Liver (tissue), 9 donors: ENCODE results near the gene PTCD2. TPM values are rescaled to one million over a fixed set of nuclear protein-coding genes. Genes with fewer than 3 reads are reported as not detected.

ENCODE experiments used
- DNase-seq: peaks from one replicate; pipeline ENCODE4 v3.0.0-alpha.2; 2017; ENCODE audit warnings: low spot score
- H3K27ac ChIP-seq, 2 donors: one replicate each; pipeline ENCODE4 v1.7.0; 2013; ENCODE audit warnings: inconsistent platforms in 2 of 2, low read length in 2 of 2, control low read depth in 1 of 2, low read depth in 1 of 2, mild to moderate bottlenecking in 1 of 2
- H3K27me3 ChIP-seq, 4 donors: one replicate each; pipeline versions ENCODE4 v1.6.1 to v1.7.0; 2013; ENCODE audit warnings: low read length in 3 of 4, inconsistent platforms in 1 of 4, mild to moderate bottlenecking in 1 of 4, moderate library complexity in 1 of 4; ENCODE audit not compliant: control insufficient read depth in 4 of 4, insufficient read depth in 4 of 4
- H3K36me3 ChIP-seq, 4 donors: one replicate each; pipeline versions ENCODE4 v1.6.1 to v1.7.0; 2013; ENCODE audit warnings: low read length in 3 of 4, mild to moderate bottlenecking in 3 of 4, low read depth in 1 of 4, moderate library complexity in 1 of 4; ENCODE audit not compliant: control insufficient read depth in 4 of 4, insufficient read depth in 3 of 4
- H3K4me1 ChIP-seq, 4 donors: one replicate each; pipeline versions ENCODE4 v1.6.1 to v1.7.0; 2013; ENCODE audit warnings: low read length in 3 of 4, mild to moderate bottlenecking in 3 of 4, moderate library complexity in 1 of 4; ENCODE audit not compliant: control insufficient read depth in 4 of 4, insufficient read depth in 4 of 4
- H3K4me3 ChIP-seq, 3 donors: one replicate each; pipeline versions ENCODE4 v1.6.1 to v1.7.0; 2013; ENCODE audit warnings: low read length in 3 of 3, control low read depth in 1 of 3, low read depth in 1 of 3, mild to moderate bottlenecking in 1 of 3
- H3K9ac ChIP-seq, 2 donors: one replicate each; pipeline ENCODE4 v1.7.0; 2013; ENCODE audit warnings: low read length in 2 of 2, mild to moderate bottlenecking in 2 of 2, moderate library complexity in 2 of 2, control low read depth in 1 of 2, low read depth in 1 of 2
- H3K9me3 ChIP-seq, 4 donors: one replicate each; pipeline versions ENCODE4 v1.6.1 to v1.7.0; 2013; ENCODE audit warnings: low read length in 3 of 4; ENCODE audit not compliant: control insufficient read depth in 4 of 4
- EGR1 ChIP-seq, 2 donors: IDR thresholded peaks; 2 replicates each; pipeline ENCODE4 v1.6.1; 2016 to 2018; ENCODE audit warnings: antibody characterized with exemption in 2 of 2, low read depth in 2 of 2
- FOXA1 ChIP-seq: IDR thresholded peaks from 2 replicates; pipeline ENCODE4 v1.6.1; 2016; ENCODE audit warnings: antibody characterized with exemption
- FOXA2 ChIP-seq: IDR thresholded peaks from 2 replicates; pipeline ENCODE4 v1.6.1; 2016; ENCODE audit warnings: antibody characterized with exemption
- GABPA ChIP-seq, 2 donors: IDR thresholded peaks in 1 of 2; conservative IDR thresholded peaks in 1 of 2; 2 replicates each; pipeline ENCODE4 v1.6.1; 2016; ENCODE audit warnings: antibody characterized with exemption in 2 of 2, mild to moderate bottlenecking in 1 of 2, moderate library complexity in 1 of 2
- HNF4A ChIP-seq, 2 donors: conservative IDR thresholded peaks; 2 replicates each; pipeline ENCODE4 v1.6.1; 2016; ENCODE audit warnings: antibody characterized with exemption in 2 of 2, mild to moderate bottlenecking in 2 of 2
- HNF4G ChIP-seq: IDR thresholded peaks from 2 replicates; pipeline ENCODE4 v1.6.1; 2016; ENCODE audit warnings: antibody characterized with exemption
- JUND ChIP-seq, 2 donors: IDR thresholded peaks; 2 replicates each; pipeline ENCODE4 v1.6.1; 2016; ENCODE audit warnings: antibody characterized with exemption in 2 of 2
- NR2F2 ChIP-seq: IDR thresholded peaks from 2 replicates; pipeline ENCODE4 v1.6.1; 2016; ENCODE audit warnings: antibody characterized with exemption
- RAD21 ChIP-seq, 2 donors: IDR thresholded peaks; 2 replicates each; pipeline ENCODE4 v1.6.1; 2016; ENCODE audit warnings: antibody characterized with exemption in 2 of 2, mild to moderate bottlenecking in 2 of 2
- RXRA ChIP-seq, 2 donors: IDR thresholded peaks; 2 replicates each; pipeline ENCODE4 v1.6.1; 2017 to 2018; ENCODE audit warnings: antibody characterized with exemption in 2 of 2, mild to moderate bottlenecking in 1 of 2
- SP1 ChIP-seq: IDR thresholded peaks from 2 replicates; pipeline ENCODE4 v1.6.1; 2018; ENCODE audit warnings: antibody characterized with exemption, mild to moderate bottlenecking
- TAF1 ChIP-seq: conservative IDR thresholded peaks from 2 replicates; pipeline ENCODE4 v1.6.1; 2016; ENCODE audit warnings: antibody characterized with exemption, mild to moderate bottlenecking
- YY1 ChIP-seq: IDR thresholded peaks from 2 replicates; pipeline ENCODE4 v1.6.1; 2016; ENCODE audit warnings: antibody characterized with exemption, mild to moderate bottlenecking
- ZBTB33 ChIP-seq: IDR thresholded peaks from 2 replicates; pipeline ENCODE4 v1.6.1; 2016; ENCODE audit warnings: antibody characterized with exemption
- WGBS: extraction: QIAGEN DNeasy Blood & Tissue Kit; methylation state at CpG from one replicate; pipeline ENCODE4 v1.1.7; 2013; 5-methylcytosine and 5-hydroxymethylcytosine counted together
- polyA plus RNA-seq, 2 donors: library from polyadenylated mRNA; stranded (reverse) in 1 of 2; unstranded in 1 of 2; fragments of 200-250 nt in 1 of 2; fragments of >200 nt in 1 of 2; fragmentation: Nextera tagmentation in 1 of 2; extraction: Ambion mirVana in 1 of 2; gene quantifications; one replicate each; pipeline versions ENCODE4 v1.2.1 to v1.2.3, GENCODE V29; 2013 to 2015
- total RNA-seq, 2 donors: library from RNA; depleted of rRNA; stranded (reverse); fragments of >200 nt; gene quantifications; one replicate each; pipeline ENCODE4 v1.2.3, GENCODE V29; 2014
- TF ChIP-seq, protein P1 (sequence below): fragments of 150-350 bp; IDR thresholded peaks from 2 replicates; pipeline ENCODE4 v1.5.1; 2017; ENCODE audit warnings: improper control_type of control experiment, low read depth, low read length; ENCODE audit not compliant: missing input control
- TF ChIP-seq, protein P2 (sequence below): IDR thresholded peaks from 2 replicates; pipeline ENCODE4 v1.6.1; 2016; ENCODE audit warnings: antibody characterized with exemption, mild to moderate bottlenecking
- TF ChIP-seq, protein P3 (sequence below): IDR thresholded peaks from 2 replicates; pipeline ENCODE4 v1.6.1; 2016; ENCODE audit warnings: antibody characterized with exemption
- TF ChIP-seq, protein P4 (sequence below): IDR thresholded peaks from 2 replicates; pipeline ENCODE4 v1.6.1; 2016; ENCODE audit warnings: antibody characterized with exemption
- donor health status: healthy.
- donor health status: healthy.
- donor health status: healthy.
- donor health status: healthy.
- donor health status: healthy.

The PTCD2 gene
- total and polyA plus RNA-seq, 4 donors = 4.4 to 5.9 (median 5.2) TPM

GRCh38 chr5:72301557-72301956, 18.6 kb upstream of the PTCD2 start:
- peaks cover 0 to 9% (median 2%) of the 10 kb centered on the region in 4 donors for H3K36me3 ChIP-seq
- H3K9ac ChIP-seq = no peak overlapping the region
- H3K27me3 ChIP-seq = no peaks in the 10 kb centered on the region
- H3K27ac ChIP-seq = no peak overlapping the region
- no peaks in the 10 kb centered on the region for H3K9me3 ChIP-seq
- no peak for DNase-seq
- no peak overlapping the region for H3K4me3 ChIP-seq
- 96% methylated on average over 6 of the region's 6 CpGs for WGBS
- no peak for TF ChIP-seq RAD21 (IDR thresholded peaks at IDR 0.05)
- TF ChIP-seq, protein P1, sequence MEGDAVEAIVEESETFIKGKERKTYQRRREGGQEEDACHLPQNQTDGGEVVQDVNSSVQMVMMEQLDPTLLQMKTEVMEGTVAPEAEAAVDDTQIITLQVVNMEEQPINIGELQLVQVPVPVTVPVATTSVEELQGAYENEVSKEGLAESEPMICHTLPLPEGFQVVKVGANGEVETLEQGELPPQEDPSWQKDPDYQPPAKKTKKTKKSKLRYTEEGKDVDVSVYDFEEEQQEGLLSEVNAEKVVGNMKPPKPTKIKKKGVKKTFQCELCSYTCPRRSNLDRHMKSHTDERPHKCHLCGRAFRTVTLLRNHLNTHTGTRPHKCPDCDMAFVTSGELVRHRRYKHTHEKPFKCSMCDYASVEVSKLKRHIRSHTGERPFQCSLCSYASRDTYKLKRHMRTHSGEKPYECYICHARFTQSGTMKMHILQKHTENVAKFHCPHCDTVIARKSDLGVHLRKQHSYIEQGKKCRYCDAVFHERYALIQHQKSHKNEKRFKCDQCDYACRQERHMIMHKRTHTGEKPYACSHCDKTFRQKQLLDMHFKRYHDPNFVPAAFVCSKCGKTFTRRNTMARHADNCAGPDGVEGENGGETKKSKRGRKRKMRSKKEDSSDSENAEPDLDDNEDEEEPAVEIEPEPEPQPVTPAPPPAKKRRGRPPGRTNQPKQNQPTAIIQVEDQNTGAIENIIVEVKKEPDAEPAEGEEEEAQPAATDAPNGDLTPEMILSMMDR = no peak
- TF ChIP-seq FOXA1 = no peak
- no peak for TF ChIP-seq HNF4A (conservative IDR thresholded peaks at IDR 0.05)
- TF ChIP-seq ZBTB33 = no peak
- TF ChIP-seq, protein P2, sequence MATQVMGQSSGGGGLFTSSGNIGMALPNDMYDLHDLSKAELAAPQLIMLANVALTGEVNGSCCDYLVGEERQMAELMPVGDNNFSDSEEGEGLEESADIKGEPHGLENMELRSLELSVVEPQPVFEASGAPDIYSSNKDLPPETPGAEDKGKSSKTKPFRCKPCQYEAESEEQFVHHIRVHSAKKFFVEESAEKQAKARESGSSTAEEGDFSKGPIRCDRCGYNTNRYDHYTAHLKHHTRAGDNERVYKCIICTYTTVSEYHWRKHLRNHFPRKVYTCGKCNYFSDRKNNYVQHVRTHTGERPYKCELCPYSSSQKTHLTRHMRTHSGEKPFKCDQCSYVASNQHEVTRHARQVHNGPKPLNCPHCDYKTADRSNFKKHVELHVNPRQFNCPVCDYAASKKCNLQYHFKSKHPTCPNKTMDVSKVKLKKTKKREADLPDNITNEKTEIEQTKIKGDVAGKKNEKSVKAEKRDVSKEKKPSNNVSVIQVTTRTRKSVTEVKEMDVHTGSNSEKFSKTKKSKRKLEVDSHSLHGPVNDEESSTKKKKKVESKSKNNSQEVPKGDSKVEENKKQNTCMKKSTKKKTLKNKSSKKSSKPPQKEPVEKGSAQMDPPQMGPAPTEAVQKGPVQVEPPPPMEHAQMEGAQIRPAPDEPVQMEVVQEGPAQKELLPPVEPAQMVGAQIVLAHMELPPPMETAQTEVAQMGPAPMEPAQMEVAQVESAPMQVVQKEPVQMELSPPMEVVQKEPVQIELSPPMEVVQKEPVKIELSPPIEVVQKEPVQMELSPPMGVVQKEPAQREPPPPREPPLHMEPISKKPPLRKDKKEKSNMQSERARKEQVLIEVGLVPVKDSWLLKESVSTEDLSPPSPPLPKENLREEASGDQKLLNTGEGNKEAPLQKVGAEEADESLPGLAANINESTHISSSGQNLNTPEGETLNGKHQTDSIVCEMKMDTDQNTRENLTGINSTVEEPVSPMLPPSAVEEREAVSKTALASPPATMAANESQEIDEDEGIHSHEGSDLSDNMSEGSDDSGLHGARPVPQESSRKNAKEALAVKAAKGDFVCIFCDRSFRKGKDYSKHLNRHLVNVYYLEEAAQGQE = no peak
- TF ChIP-seq, protein P3, sequence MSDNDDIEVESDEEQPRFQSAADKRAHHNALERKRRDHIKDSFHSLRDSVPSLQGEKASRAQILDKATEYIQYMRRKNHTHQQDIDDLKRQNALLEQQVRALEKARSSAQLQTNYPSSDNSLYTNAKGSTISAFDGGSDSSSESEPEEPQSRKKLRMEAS = no peak
- TF ChIP-seq, protein P4, sequence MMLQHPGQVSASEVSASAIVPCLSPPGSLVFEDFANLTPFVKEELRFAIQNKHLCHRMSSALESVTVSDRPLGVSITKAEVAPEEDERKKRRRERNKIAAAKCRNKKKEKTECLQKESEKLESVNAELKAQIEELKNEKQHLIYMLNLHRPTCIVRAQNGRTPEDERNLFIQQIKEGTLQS = no peak
- TF ChIP-seq RXRA (IDR thresholded peaks at IDR 0.05) = no peak
- no peak for TF ChIP-seq FOXA2
- no peak for TF ChIP-seq JUND (IDR thresholded peaks at IDR 0.05)
- TF ChIP-seq YY1 = no peak
- TF ChIP-seq HNF4G = no peak
- no peak for TF ChIP-seq SP1
- TF ChIP-seq EGR1 (IDR thresholded peaks at IDR 0.05; ENCODE audit: low read depth in 2 of 2) = no peak
- no peak for TF ChIP-seq TAF1
- TF ChIP-seq GABPA (IDR thresholded peaks at IDR 0.05 in 1 of 2, conservative IDR thresholded peaks at IDR 0.05 in 1 of 2) = no peak
- no peak for TF ChIP-seq NR2F2
- H3K4me1 ChIP-seq = peaks cover 0 to 10% (median 0%) of the 10 kb centered on the region in 4 donors
